Liver (tissue), 9 donors: ENCODE results near the gene THAP4. TPM values are rescaled to one million over a fixed set of nuclear protein-coding genes. Genes with fewer than 3 reads are reported as not detected.

Source experiments
- DNase-seq: peaks from one replicate; pipeline ENCODE4 v3.0.0-alpha.2; 2017; ENCODE audit warnings: low spot score
- H3K27ac ChIP-seq, 2 donors: one replicate each; pipeline ENCODE4 v1.7.0; 2013; ENCODE audit warnings: inconsistent platforms in 2 of 2, low read length in 2 of 2, control low read depth in 1 of 2, low read depth in 1 of 2, mild to moderate bottlenecking in 1 of 2
- H3K27me3 ChIP-seq, 4 donors: one replicate each; pipeline versions ENCODE4 v1.6.1 to v1.7.0; 2013; ENCODE audit warnings: low read length in 3 of 4, inconsistent platforms in 1 of 4, mild to moderate bottlenecking in 1 of 4, moderate library complexity in 1 of 4; ENCODE audit not compliant: control insufficient read depth in 4 of 4, insufficient read depth in 4 of 4
- H3K36me3 ChIP-seq, 4 donors: one replicate each; pipeline versions ENCODE4 v1.6.1 to v1.7.0; 2013; ENCODE audit warnings: low read length in 3 of 4, mild to moderate bottlenecking in 3 of 4, low read depth in 1 of 4, moderate library complexity in 1 of 4; ENCODE audit not compliant: control insufficient read depth in 4 of 4, insufficient read depth in 3 of 4
- H3K4me1 ChIP-seq, 4 donors: one replicate each; pipeline versions ENCODE4 v1.6.1 to v1.7.0; 2013; ENCODE audit warnings: low read length in 3 of 4, mild to moderate bottlenecking in 3 of 4, moderate library complexity in 1 of 4; ENCODE audit not compliant: control insufficient read depth in 4 of 4, insufficient read depth in 4 of 4
- H3K4me3 ChIP-seq, 3 donors: one replicate each; pipeline versions ENCODE4 v1.6.1 to v1.7.0; 2013; ENCODE audit warnings: low read length in 3 of 3, control low read depth in 1 of 3, low read depth in 1 of 3, mild to moderate bottlenecking in 1 of 3
- H3K9ac ChIP-seq, 2 donors: one replicate each; pipeline ENCODE4 v1.7.0; 2013; ENCODE audit warnings: low read length in 2 of 2, mild to moderate bottlenecking in 2 of 2, moderate library complexity in 2 of 2, control low read depth in 1 of 2, low read depth in 1 of 2
- H3K9me3 ChIP-seq, 4 donors: one replicate each; pipeline versions ENCODE4 v1.6.1 to v1.7.0; 2013; ENCODE audit warnings: low read length in 3 of 4; ENCODE audit not compliant: control insufficient read depth in 4 of 4
- EGR1 ChIP-seq, 2 donors: IDR thresholded peaks; 2 replicates each; pipeline ENCODE4 v1.6.1; 2016 to 2018; ENCODE audit warnings: antibody characterized with exemption in 2 of 2, low read depth in 2 of 2
- FOXA1 ChIP-seq: IDR thresholded peaks from 2 replicates; pipeline ENCODE4 v1.6.1; 2016; ENCODE audit warnings: antibody characterized with exemption
- FOXA2 ChIP-seq: IDR thresholded peaks from 2 replicates; pipeline ENCODE4 v1.6.1; 2016; ENCODE audit warnings: antibody characterized with exemption
- GABPA ChIP-seq, 2 donors: IDR thresholded peaks in 1 of 2; conservative IDR thresholded peaks in 1 of 2; 2 replicates each; pipeline ENCODE4 v1.6.1; 2016; ENCODE audit warnings: antibody characterized with exemption in 2 of 2, mild to moderate bottlenecking in 1 of 2, moderate library complexity in 1 of 2
- HNF4A ChIP-seq, 2 donors: conservative IDR thresholded peaks; 2 replicates each; pipeline ENCODE4 v1.6.1; 2016; ENCODE audit warnings: antibody characterized with exemption in 2 of 2, mild to moderate bottlenecking in 2 of 2
- HNF4G ChIP-seq: IDR thresholded peaks from 2 replicates; pipeline ENCODE4 v1.6.1; 2016; ENCODE audit warnings: antibody characterized with exemption
- JUND ChIP-seq, 2 donors: IDR thresholded peaks; 2 replicates each; pipeline ENCODE4 v1.6.1; 2016; ENCODE audit warnings: antibody characterized with exemption in 2 of 2
- NR2F2 ChIP-seq: IDR thresholded peaks from 2 replicates; pipeline ENCODE4 v1.6.1; 2016; ENCODE audit warnings: antibody characterized with exemption
- RAD21 ChIP-seq, 2 donors: IDR thresholded peaks; 2 replicates each; pipeline ENCODE4 v1.6.1; 2016; ENCODE audit warnings: antibody characterized with exemption in 2 of 2, mild to moderate bottlenecking in 2 of 2
- RXRA ChIP-seq, 2 donors: IDR thresholded peaks; 2 replicates each; pipeline ENCODE4 v1.6.1; 2017 to 2018; ENCODE audit warnings: antibody characterized with exemption in 2 of 2, mild to moderate bottlenecking in 1 of 2
- SP1 ChIP-seq: IDR thresholded peaks from 2 replicates; pipeline ENCODE4 v1.6.1; 2018; ENCODE audit warnings: antibody characterized with exemption, mild to moderate bottlenecking
- YY1 ChIP-seq: IDR thresholded peaks from 2 replicates; pipeline ENCODE4 v1.6.1; 2016; ENCODE audit warnings: antibody characterized with exemption, mild to moderate bottlenecking
- WGBS: extraction: QIAGEN DNeasy Blood & Tissue Kit; methylation state at CpG from one replicate; pipeline ENCODE4 v1.1.7; 2013; 5-methylcytosine and 5-hydroxymethylcytosine counted together
- polyA plus RNA-seq, 2 donors: library from polyadenylated mRNA; stranded (reverse) in 1 of 2; unstranded in 1 of 2; fragments of 200-250 nt in 1 of 2; fragments of >200 nt in 1 of 2; fragmentation: Nextera tagmentation in 1 of 2; extraction: Ambion mirVana in 1 of 2; gene quantifications; one replicate each; pipeline versions ENCODE4 v1.2.1 to v1.2.3, GENCODE V29; 2013 to 2015
- total RNA-seq, 2 donors: library from RNA; depleted of rRNA; stranded (reverse); fragments of >200 nt; gene quantifications; one replicate each; pipeline ENCODE4 v1.2.3, GENCODE V29; 2014
- TF ChIP-seq, protein P1 (sequence below): IDR thresholded peaks from 2 replicates; pipeline ENCODE4 v1.6.1; 2016; ENCODE audit warnings: antibody characterized with exemption
- TF ChIP-seq, protein P2 (sequence below): IDR thresholded peaks from 2 replicates; pipeline ENCODE4 v1.6.1; 2016; ENCODE audit warnings: antibody characterized with exemption
- TF ChIP-seq, protein P3 (sequence below): IDR thresholded peaks from 2 replicates; pipeline ENCODE4 v1.6.1; 2016; ENCODE audit warnings: antibody characterized with exemption
- TF ChIP-seq, protein P4 (sequence below): fragments of 150-350 bp; IDR thresholded peaks from 2 replicates; pipeline ENCODE4 v1.5.1; 2017; ENCODE audit warnings: improper control_type of control experiment, low read depth, low read length; ENCODE audit not compliant: missing input control
- TF ChIP-seq, protein P5 (sequence below): IDR thresholded peaks from 2 replicates; pipeline ENCODE4 v1.6.1; 2016; ENCODE audit warnings: antibody characterized with exemption, mild to moderate bottlenecking
- donor health status: healthy.
- donor health status: healthy.
- donor health status: healthy.
- donor health status: healthy.
- donor health status: healthy.

The THAP4 gene
- total and polyA plus RNA-seq, 4 donors = 16.8 to 33.1 (median 22.7) TPM

DNA sequence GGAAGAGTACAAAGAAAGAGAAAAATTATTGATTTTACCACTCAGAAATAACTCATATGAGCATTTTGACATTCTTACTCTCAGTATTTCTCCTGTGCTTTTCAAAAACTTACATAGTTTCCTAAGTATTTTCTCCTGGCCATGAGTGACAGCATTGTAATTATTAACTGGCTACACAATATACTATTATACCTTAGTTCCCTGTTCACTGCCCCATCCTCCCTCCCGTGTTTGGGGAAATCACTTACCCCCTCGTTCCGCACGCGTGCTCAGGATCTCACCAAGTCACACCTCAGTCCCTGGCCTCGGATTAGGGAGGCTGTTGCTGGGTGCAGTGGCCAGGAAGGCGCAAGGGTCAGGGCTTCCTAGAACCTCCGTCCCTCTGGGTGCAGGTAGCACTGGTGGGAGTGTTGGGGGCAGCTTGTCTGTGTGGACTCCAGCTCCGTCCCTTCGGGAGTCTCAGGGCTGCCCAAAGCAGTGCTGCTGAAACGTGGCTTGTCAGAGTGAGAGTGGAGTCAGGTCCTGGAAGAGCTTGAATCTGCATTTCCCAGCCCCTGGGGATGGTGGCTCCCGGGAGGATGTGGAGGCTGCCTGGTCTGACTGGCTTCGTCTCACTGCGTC, 23.7 kb upstream of the THAP4 start:
- peaks cover 0 to 3% (median 0%) of the 10 kb centered on the region in 4 donors for H3K4me1 ChIP-seq
- DNase-seq = no peak
- H3K9ac ChIP-seq = no peak overlapping the region
- 93% methylated on average over 14 of the region's 14 CpGs for WGBS
- no peaks in the 10 kb centered on the region for H3K27me3 ChIP-seq
- peaks cover 10 to 47% (median 17%) of the 10 kb centered on the region in 4 donors for H3K36me3 ChIP-seq
- H3K9me3 ChIP-seq = no peaks in the 10 kb centered on the region
- no peak overlapping the region for H3K4me3 ChIP-seq
- H3K27ac ChIP-seq = no peak overlapping the region
- TF ChIP-seq HNF4G = no peak

DNA sequence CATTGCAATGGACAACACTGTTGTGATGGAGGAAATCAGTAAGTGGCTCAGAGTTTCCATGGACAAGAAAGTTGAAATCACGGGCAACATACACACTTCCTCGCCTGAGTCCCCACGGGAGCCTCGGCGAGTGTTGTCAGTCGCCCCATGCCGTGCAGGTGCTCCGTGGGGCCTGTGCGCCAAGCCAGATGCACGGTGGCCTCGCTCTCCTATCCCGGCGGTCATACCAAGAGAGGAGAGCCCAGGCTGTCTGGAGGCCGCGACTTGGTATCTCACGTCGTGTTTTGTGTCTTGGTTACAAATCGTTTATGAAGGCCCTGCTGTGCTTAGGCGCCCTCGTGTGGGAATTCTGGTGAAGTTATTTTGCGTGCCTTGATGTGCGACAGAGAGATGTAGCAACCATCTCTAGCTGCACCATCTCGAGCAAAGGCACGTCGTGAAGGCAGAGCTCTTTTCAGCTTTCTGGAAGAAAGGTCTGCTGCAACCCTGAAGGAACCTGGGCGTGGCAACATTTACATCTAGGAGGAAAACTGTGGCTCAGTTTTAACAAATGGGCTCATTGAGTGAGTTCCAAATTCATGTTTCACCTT, 22.3 kb upstream of the THAP4 start:
- DNase-seq = peak; percentile 63
- H3K4me1 ChIP-seq = no peaks in the 10 kb centered on the region
- H3K27me3 ChIP-seq = no peaks in the 10 kb centered on the region
- TF ChIP-seq, protein P1, sequence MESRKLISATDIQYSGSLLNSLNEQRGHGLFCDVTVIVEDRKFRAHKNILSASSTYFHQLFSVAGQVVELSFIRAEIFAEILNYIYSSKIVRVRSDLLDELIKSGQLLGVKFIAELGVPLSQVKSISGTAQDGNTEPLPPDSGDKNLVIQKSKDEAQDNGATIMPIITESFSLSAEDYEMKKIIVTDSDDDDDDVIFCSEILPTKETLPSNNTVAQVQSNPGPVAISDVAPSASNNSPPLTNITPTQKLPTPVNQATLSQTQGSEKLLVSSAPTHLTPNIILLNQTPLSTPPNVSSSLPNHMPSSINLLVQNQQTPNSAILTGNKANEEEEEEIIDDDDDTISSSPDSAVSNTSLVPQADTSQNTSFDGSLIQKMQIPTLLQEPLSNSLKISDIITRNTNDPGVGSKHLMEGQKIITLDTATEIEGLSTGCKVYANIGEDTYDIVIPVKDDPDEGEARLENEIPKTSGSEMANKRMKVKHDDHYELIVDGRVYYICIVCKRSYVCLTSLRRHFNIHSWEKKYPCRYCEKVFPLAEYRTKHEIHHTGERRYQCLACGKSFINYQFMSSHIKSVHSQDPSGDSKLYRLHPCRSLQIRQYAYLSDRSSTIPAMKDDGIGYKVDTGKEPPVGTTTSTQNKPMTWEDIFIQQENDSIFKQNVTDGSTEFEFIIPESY = no peak
- no peak for TF ChIP-seq FOXA2
- TF ChIP-seq, protein P2, sequence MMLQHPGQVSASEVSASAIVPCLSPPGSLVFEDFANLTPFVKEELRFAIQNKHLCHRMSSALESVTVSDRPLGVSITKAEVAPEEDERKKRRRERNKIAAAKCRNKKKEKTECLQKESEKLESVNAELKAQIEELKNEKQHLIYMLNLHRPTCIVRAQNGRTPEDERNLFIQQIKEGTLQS = no peak
- TF ChIP-seq RAD21 (IDR thresholded peaks at IDR 0.05) = peak; percentile 84 to 92
- TF ChIP-seq HNF4G = no peak
- TF ChIP-seq JUND (IDR thresholded peaks at IDR 0.05) = no peak
- TF ChIP-seq NR2F2 = no peak
- TF ChIP-seq, protein P3, sequence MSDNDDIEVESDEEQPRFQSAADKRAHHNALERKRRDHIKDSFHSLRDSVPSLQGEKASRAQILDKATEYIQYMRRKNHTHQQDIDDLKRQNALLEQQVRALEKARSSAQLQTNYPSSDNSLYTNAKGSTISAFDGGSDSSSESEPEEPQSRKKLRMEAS = no peak
- no peak for TF ChIP-seq GABPA (IDR thresholded peaks at IDR 0.05 in 1 of 2, conservative IDR thresholded peaks at IDR 0.05 in 1 of 2)
- TF ChIP-seq RXRA (IDR thresholded peaks at IDR 0.05) = no peak
- TF ChIP-seq, protein P4, sequence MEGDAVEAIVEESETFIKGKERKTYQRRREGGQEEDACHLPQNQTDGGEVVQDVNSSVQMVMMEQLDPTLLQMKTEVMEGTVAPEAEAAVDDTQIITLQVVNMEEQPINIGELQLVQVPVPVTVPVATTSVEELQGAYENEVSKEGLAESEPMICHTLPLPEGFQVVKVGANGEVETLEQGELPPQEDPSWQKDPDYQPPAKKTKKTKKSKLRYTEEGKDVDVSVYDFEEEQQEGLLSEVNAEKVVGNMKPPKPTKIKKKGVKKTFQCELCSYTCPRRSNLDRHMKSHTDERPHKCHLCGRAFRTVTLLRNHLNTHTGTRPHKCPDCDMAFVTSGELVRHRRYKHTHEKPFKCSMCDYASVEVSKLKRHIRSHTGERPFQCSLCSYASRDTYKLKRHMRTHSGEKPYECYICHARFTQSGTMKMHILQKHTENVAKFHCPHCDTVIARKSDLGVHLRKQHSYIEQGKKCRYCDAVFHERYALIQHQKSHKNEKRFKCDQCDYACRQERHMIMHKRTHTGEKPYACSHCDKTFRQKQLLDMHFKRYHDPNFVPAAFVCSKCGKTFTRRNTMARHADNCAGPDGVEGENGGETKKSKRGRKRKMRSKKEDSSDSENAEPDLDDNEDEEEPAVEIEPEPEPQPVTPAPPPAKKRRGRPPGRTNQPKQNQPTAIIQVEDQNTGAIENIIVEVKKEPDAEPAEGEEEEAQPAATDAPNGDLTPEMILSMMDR = peak; percentile 67
- no peak for TF ChIP-seq EGR1 (IDR thresholded peaks at IDR 0.05; ENCODE audit: low read depth in 2 of 2)
- no peak for TF ChIP-seq SP1
- no peak for TF ChIP-seq FOXA1
- TF ChIP-seq, protein P5, sequence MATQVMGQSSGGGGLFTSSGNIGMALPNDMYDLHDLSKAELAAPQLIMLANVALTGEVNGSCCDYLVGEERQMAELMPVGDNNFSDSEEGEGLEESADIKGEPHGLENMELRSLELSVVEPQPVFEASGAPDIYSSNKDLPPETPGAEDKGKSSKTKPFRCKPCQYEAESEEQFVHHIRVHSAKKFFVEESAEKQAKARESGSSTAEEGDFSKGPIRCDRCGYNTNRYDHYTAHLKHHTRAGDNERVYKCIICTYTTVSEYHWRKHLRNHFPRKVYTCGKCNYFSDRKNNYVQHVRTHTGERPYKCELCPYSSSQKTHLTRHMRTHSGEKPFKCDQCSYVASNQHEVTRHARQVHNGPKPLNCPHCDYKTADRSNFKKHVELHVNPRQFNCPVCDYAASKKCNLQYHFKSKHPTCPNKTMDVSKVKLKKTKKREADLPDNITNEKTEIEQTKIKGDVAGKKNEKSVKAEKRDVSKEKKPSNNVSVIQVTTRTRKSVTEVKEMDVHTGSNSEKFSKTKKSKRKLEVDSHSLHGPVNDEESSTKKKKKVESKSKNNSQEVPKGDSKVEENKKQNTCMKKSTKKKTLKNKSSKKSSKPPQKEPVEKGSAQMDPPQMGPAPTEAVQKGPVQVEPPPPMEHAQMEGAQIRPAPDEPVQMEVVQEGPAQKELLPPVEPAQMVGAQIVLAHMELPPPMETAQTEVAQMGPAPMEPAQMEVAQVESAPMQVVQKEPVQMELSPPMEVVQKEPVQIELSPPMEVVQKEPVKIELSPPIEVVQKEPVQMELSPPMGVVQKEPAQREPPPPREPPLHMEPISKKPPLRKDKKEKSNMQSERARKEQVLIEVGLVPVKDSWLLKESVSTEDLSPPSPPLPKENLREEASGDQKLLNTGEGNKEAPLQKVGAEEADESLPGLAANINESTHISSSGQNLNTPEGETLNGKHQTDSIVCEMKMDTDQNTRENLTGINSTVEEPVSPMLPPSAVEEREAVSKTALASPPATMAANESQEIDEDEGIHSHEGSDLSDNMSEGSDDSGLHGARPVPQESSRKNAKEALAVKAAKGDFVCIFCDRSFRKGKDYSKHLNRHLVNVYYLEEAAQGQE = no peak
- no peak for TF ChIP-seq HNF4A (conservative IDR thresholded peaks at IDR 0.05)
- TF ChIP-seq YY1 = no peak
- no peak overlapping the region for H3K27ac ChIP-seq
- no peak overlapping the region for H3K9ac ChIP-seq
- peaks cover 12 to 60% (median 25%) of the 10 kb centered on the region in 4 donors for H3K36me3 ChIP-seq
- no peak overlapping the region for H3K4me3 ChIP-seq
- WGBS = 61% methylated on average over 26 of the region's 26 CpGs
- no peaks in the 10 kb centered on the region for H3K9me3 ChIP-seq
